Measurements from ENCODE around the gene TRDMT1. TPM values are rescaled to one million over a fixed set of nuclear protein-coding genes. Genes with fewer than 3 reads are reported as not detected.

TRDMT1 gene
- total and polyA plus RNA-seq, 2 experiments from 2014 or later = 3.5 to 4.2 TPM

GRCh38 chr10:17238445-17239291 is 37.2 kb upstream of the TRDMT1 start:
- no peak for TF ChIP-seq CTCF (IDR thresholded peaks at IDR 0.05; ENCODE audit: poor library complexity)
- TF ChIP-seq EZH2phosphoT487 (IDR thresholded peaks at IDR 0.05; ENCODE audit: low read depth, severe bottlenecking, unreplicated experiment) = no peak
- TF ChIP-seq EZH2 (IDR thresholded peaks at IDR 0.05; ENCODE audit: borderline replicate concordance) = no peak
- peaks cover 22% of the 10 kb centered on the region for H4K20me1 ChIP-seq (ENCODE audit: insufficient read depth, poor library complexity, severe bottlenecking)
- no peak overlapping the region for H3K4me2 ChIP-seq

GRCh38 chr10:17237915-17238444 is 36.5 kb upstream of the TRDMT1 start:
- no peak overlapping the region for H3K27ac ChIP-seq
- H3K9me2 ChIP-seq (replicated peaks; ENCODE audit: insufficient read depth) = no peaks in the 10 kb centered on the region
- peaks cover 28% of the 10 kb centered on the region for H4K20me1 ChIP-seq (ENCODE audit: insufficient read depth, poor library complexity, severe bottlenecking)
- TF ChIP-seq CTCF (IDR thresholded peaks at IDR 0.05; ENCODE audit: poor library complexity) (no peak), EZH2 (IDR thresholded peaks at IDR 0.05; ENCODE audit: borderline replicate concordance) (no peak), EZH2phosphoT487 (IDR thresholded peaks at IDR 0.05; ENCODE audit: low read depth, severe bottlenecking, unreplicated experiment) (no peak)
- no peak overlapping the region for H3K4me2 ChIP-seq
- 87% methylated on average over 4 of the region's 4 CpGs for WGBS (ENCODE audit: low lambda C conversion rate, missing lambda C conversion rate)
- H3K4me1 ChIP-seq (ENCODE audit: insufficient read depth) = peaks cover 2% of the 10 kb centered on the region
- H3K36me3 ChIP-seq (replicated peaks; ENCODE audit: insufficient read depth, low read depth) = no peaks in the 10 kb centered on the region
- no peak for DNase-seq (ENCODE audit: low spot score)
- no peak overlapping the region for H3K4me3 ChIP-seq
- no peaks in the 10 kb centered on the region for H3K9me3 ChIP-seq (ENCODE audit: low read depth)
- H3K27me3 ChIP-seq = no peaks in the 10 kb centered on the region
- H2AFZ ChIP-seq = no peak overlapping the region
- H3K79me2 ChIP-seq = peaks cover under 1% of the 10 kb centered on the region

More at GRCh38 chr10:17238445-17239291, 37.2 kb upstream of the TRDMT1 start:
- Histone ChIP-seq H3K27ac (peak overlapping the region; percentile 49), H3K27me3 (no peaks in the 10 kb centered on the region), H3K4me1 (ENCODE audit: insufficient read depth) (no peaks in the 10 kb centered on the region), H3K79me2 (no peaks in the 10 kb centered on the region), H3K9me3 (ENCODE audit: low read depth) (no peaks in the 10 kb centered on the region), H3K9me2 (replicated peaks; ENCODE audit: insufficient read depth) (no peaks in the 10 kb centered on the region), H3K36me3 (replicated peaks; ENCODE audit: insufficient read depth, low read depth) (no peaks in the 10 kb centered on the region), H3K4me3 (no peak overlapping the region), H2AFZ (no peak overlapping the region)
- WGBS (ENCODE audit: low lambda C conversion rate, missing lambda C conversion rate) = 75% methylated on average over 12 of the region's 12 CpGs
- no peak for DNase-seq (ENCODE audit: low spot score)

- peaks cover 10% of the 10 kb centered on the region for H3K4me1 ChIP-seq (ENCODE audit: insufficient read depth)
- DNase-seq (ENCODE audit: low spot score) = no peak
- H3K9me3 ChIP-seq (ENCODE audit: low read depth) = no peaks in the 10 kb centered on the region
- no peaks in the 10 kb centered on the region for H3K9me2 ChIP-seq (replicated peaks; ENCODE audit: insufficient read depth)
- H3K4me2 ChIP-seq = no peak overlapping the region
- H3K79me2 ChIP-seq = peaks cover 8% of the 10 kb centered on the region
- no peaks in the 10 kb centered on the region for H3K36me3 ChIP-seq (replicated peaks; ENCODE audit: insufficient read depth, low read depth)
- TF ChIP-seq EZH2phosphoT487 (IDR thresholded peaks at IDR 0.05; ENCODE audit: low read depth, severe bottlenecking, unreplicated experiment) = no peak
- TF ChIP-seq CTCF (IDR thresholded peaks at IDR 0.05; ENCODE audit: poor library complexity) = no peak
- no peak for TF ChIP-seq EZH2 (IDR thresholded peaks at IDR 0.05; ENCODE audit: borderline replicate concordance)
- no peak overlapping the region for H3K4me3 ChIP-seq
- 92% methylated on average over 5 of the region's 5 CpGs for WGBS (ENCODE audit: low lambda C conversion rate, missing lambda C conversion rate)
- H4K20me1 ChIP-seq (ENCODE audit: insufficient read depth, poor library complexity, severe bottlenecking) = peaks cover 36% of the 10 kb centered on the region
- no peaks in the 10 kb centered on the region for H3K27me3 ChIP-seq
- H2AFZ ChIP-seq = no peak overlapping the region
- H3K27ac ChIP-seq = no peak overlapping the region
Measured at GRCh38 chr10:17237149-17237527, 35.7 kb upstream of the TRDMT1 start.
